ENCODE data around the gene RRP8. TPM values are rescaled to one million over a fixed set of nuclear protein-coding genes. Genes with fewer than 3 reads are reported as not detected.

The RRP8 gene
- total RNA-seq, 1 donor from 2014 or later, result 9.4 TPM

GRCh38 chr11:6618117-6619003, 14.9 kb upstream of the RRP8 start:
- H3K4me1 ChIP-seq (ENCODE audit: control insufficient read depth in 3 of 3, insufficient read depth in 3 of 3, low read length in 3 of 3), result peaks cover 17 to 26% (median 23%) of the 10 kb centered on the region in 3 donors
- H3K4me3 ChIP-seq (ENCODE audit: low read length in 3 of 3), result peak overlapping the region; percentile 91 to 100 (median 99)
- H3K27ac ChIP-seq (ENCODE audit: low read depth, low read length), result peak overlapping the region; percentile 91
- H3K9me3 ChIP-seq (ENCODE audit: control insufficient read depth in 3 of 3, low read length in 3 of 3), result no peaks in the 10 kb centered on the region
- peaks cover 30 to 34% (median 33%) of the 10 kb centered on the region in 3 donors for H3K36me3 ChIP-seq (ENCODE audit: control insufficient read depth in 3 of 3, insufficient read depth in 3 of 3, low read length in 3 of 3)
- no peaks in the 10 kb centered on the region for H3K27me3 ChIP-seq (ENCODE audit: control insufficient read depth in 3 of 3, insufficient read depth in 3 of 3, low read length in 3 of 3)
- H3K9ac ChIP-seq (ENCODE audit: low read depth in 1 of 3, low read length in 3 of 3), result peak overlapping the region; percentile 91 to 98 (median 96)

- H3K9me3 ChIP-seq (ENCODE audit: control insufficient read depth in 3 of 3, low read length in 3 of 3), result no peaks in the 10 kb centered on the region
- peaks cover 25 to 35% (median 32%) of the 10 kb centered on the region in 3 donors for H3K4me1 ChIP-seq (ENCODE audit: control insufficient read depth in 3 of 3, insufficient read depth in 3 of 3, low read length in 3 of 3)
- peaks cover 30 to 34% (median 33%) of the 10 kb centered on the region in 3 donors for H3K36me3 ChIP-seq (ENCODE audit: control insufficient read depth in 3 of 3, insufficient read depth in 3 of 3, low read length in 3 of 3)
- peak overlapping the region in 2 of 3 donors; percentile 13 to 99 for H3K4me3 ChIP-seq (ENCODE audit: low read length in 3 of 3)
- H3K9ac ChIP-seq (ENCODE audit: low read depth in 1 of 3, low read length in 3 of 3), result peak overlapping the region in 1 of 3 donors; percentile 25
- H3K27ac ChIP-seq (ENCODE audit: low read depth, low read length), result no peak overlapping the region
- no peaks in the 10 kb centered on the region for H3K27me3 ChIP-seq (ENCODE audit: control insufficient read depth in 3 of 3, insufficient read depth in 3 of 3, low read length in 3 of 3)
Observed at GRCh38 chr11:6617315-6617781, 13.9 kb upstream of the RRP8 start.

DNA sequence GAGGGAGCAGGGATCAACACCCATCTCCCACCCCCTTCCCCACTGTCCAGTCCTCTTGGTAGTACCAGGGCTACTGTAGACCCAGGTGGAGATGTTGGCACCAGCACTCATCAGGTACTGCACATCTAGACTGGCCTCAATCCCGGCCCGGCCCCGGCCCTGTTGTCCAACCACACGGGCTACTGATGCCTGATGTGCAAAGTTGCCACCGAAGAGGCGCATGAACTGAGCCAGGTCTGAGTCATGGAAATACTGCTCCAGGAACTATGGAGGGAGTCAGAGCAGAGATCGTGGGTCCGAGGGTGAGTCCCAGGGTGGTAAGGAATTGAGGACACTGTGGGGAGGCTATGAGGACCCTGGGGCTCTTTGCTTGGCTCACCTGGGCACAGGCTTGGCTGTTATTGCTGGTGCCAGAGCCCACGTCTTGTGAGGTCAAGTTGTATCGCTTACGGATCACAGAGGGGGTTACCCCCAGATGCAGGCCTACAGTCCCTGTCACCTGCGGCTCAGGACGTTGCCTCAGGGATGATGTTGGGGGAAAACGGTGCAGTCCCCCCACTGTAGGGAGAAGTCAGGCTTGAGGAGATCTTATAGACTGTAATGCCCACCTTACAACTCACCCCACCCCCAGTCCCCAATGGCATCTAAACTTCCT, 13.3 kb upstream of the RRP8 start:
- Histone ChIP-seq H3K36me3 (ENCODE audit: control insufficient read depth in 3 of 3, insufficient read depth in 3 of 3, low read length in 3 of 3) (peaks cover 30 to 34% (median 33%) of the 10 kb centered on the region in 3 donors), H3K9me3 (ENCODE audit: control insufficient read depth in 3 of 3, low read length in 3 of 3) (no peaks in the 10 kb centered on the region), H3K27me3 (ENCODE audit: control insufficient read depth in 3 of 3, insufficient read depth in 3 of 3, low read length in 3 of 3) (no peaks in the 10 kb centered on the region), H3K4me3 (ENCODE audit: low read length in 3 of 3) (no peak overlapping the region), H3K4me1 (ENCODE audit: control insufficient read depth in 3 of 3, insufficient read depth in 3 of 3, low read length in 3 of 3) (peaks cover 26 to 35% (median 35%) of the 10 kb centered on the region in 3 donors), H3K27ac (ENCODE audit: low read depth, low read length) (no peak overlapping the region), H3K9ac (ENCODE audit: low read depth in 1 of 3, low read length in 3 of 3) (no peak overlapping the region)

GRCh38 chr11:6615882-6616585, 12.6 kb upstream of the RRP8 start:
- no peaks in the 10 kb centered on the region for H3K9me3 ChIP-seq (ENCODE audit: control insufficient read depth in 3 of 3, low read length in 3 of 3)
- peaks cover 34 to 38% (median 37%) of the 10 kb centered on the region in 3 donors for H3K36me3 ChIP-seq (ENCODE audit: control insufficient read depth in 3 of 3, insufficient read depth in 3 of 3, low read length in 3 of 3)
- no peak overlapping the region for H3K27ac ChIP-seq (ENCODE audit: low read depth, low read length)
- H3K4me1 ChIP-seq (ENCODE audit: control insufficient read depth in 3 of 3, insufficient read depth in 3 of 3, low read length in 3 of 3), result peaks cover 33 to 41% (median 41%) of the 10 kb centered on the region in 3 donors
- no peaks in the 10 kb centered on the region for H3K27me3 ChIP-seq (ENCODE audit: control insufficient read depth in 3 of 3, insufficient read depth in 3 of 3, low read length in 3 of 3)
- peak overlapping the region in 1 of 3 donors; percentile 47 for H3K9ac ChIP-seq (ENCODE audit: low read depth in 1 of 3, low read length in 3 of 3)
- H3K4me3 ChIP-seq (ENCODE audit: low read length in 3 of 3), result no peak overlapping the region

- peaks cover 44 to 48% (median 47%) of the 10 kb centered on the region in 3 donors for H3K36me3 ChIP-seq (ENCODE audit: control insufficient read depth in 3 of 3, insufficient read depth in 3 of 3, low read length in 3 of 3)
- no peak overlapping the region for H3K27ac ChIP-seq (ENCODE audit: low read depth, low read length)
- peaks cover 38 to 46% (median 41%) of the 10 kb centered on the region in 3 donors for H3K4me1 ChIP-seq (ENCODE audit: control insufficient read depth in 3 of 3, insufficient read depth in 3 of 3, low read length in 3 of 3)
Observed at GRCh38 chr11:6615046-6615445, 11.6 kb upstream of the RRP8 start.

GRCh38 chr11:6614446-6614845, 11.0 kb upstream of the RRP8 start:
- peaks cover 35 to 51% (median 38%) of the 10 kb centered on the region in 3 donors for H3K4me1 ChIP-seq (ENCODE audit: control insufficient read depth in 3 of 3, insufficient read depth in 3 of 3, low read length in 3 of 3)
- H3K9me3 ChIP-seq (ENCODE audit: control insufficient read depth in 3 of 3, low read length in 3 of 3), result no peaks in the 10 kb centered on the region
- H3K27ac ChIP-seq (ENCODE audit: low read depth, low read length), result no peak overlapping the region
- H3K4me3 ChIP-seq (ENCODE audit: low read length in 3 of 3), result no peak overlapping the region
- no peaks in the 10 kb centered on the region for H3K27me3 ChIP-seq (ENCODE audit: control insufficient read depth in 3 of 3, insufficient read depth in 3 of 3, low read length in 3 of 3)
- H3K9ac ChIP-seq (ENCODE audit: low read depth in 1 of 3, low read length in 3 of 3), result no peak overlapping the region
- peaks cover 50 to 54% (median 53%) of the 10 kb centered on the region in 3 donors for H3K36me3 ChIP-seq (ENCODE audit: control insufficient read depth in 3 of 3, insufficient read depth in 3 of 3, low read length in 3 of 3)

More at GRCh38 chr11:6615046-6615445, 11.6 kb upstream of the RRP8 start:
- Histone ChIP-seq H3K9ac (ENCODE audit: low read depth in 1 of 3, low read length in 3 of 3) (no peak overlapping the region), H3K27me3 (ENCODE audit: control insufficient read depth in 3 of 3, insufficient read depth in 3 of 3, low read length in 3 of 3) (no peaks in the 10 kb centered on the region), H3K9me3 (ENCODE audit: control insufficient read depth in 3 of 3, low read length in 3 of 3) (no peaks in the 10 kb centered on the region), H3K4me3 (ENCODE audit: low read length in 3 of 3) (no peak overlapping the region)

DNA sequence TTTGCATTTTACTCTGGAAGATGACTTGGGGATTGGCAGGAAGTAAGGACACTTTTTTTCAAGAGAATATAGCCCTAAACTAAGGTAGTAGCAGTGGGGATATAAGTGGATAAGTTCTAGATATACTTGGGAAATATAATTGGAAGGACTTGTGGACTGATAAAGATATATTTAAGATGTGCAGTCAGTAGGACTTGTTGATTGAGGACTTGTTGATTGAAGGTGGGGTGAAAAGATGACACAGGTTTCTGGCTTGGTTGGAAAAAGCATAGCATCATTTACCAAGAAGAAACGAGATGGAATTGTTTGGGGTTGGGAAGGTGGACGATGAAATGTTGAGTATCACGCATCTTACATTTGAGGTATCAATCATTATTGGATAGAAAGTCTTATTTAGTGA, 10.1 kb upstream of the RRP8 start:
- H3K27ac ChIP-seq (ENCODE audit: low read depth, low read length), result no peak overlapping the region
- no peaks in the 10 kb centered on the region for H3K9me3 ChIP-seq (ENCODE audit: control insufficient read depth in 3 of 3, low read length in 3 of 3)
- no peak overlapping the region for H3K9ac ChIP-seq (ENCODE audit: low read depth in 1 of 3, low read length in 3 of 3)
- H3K36me3 ChIP-seq (ENCODE audit: control insufficient read depth in 3 of 3, insufficient read depth in 3 of 3, low read length in 3 of 3), result peaks cover 59 to 63% (median 62%) of the 10 kb centered on the region in 3 donors
- H3K27me3 ChIP-seq (ENCODE audit: control insufficient read depth in 3 of 3, insufficient read depth in 3 of 3, low read length in 3 of 3), result no peaks in the 10 kb centered on the region
- H3K4me1 ChIP-seq (ENCODE audit: control insufficient read depth in 3 of 3, insufficient read depth in 3 of 3, low read length in 3 of 3), result peaks cover 29 to 47% (median 36%) of the 10 kb centered on the region in 3 donors
- H3K4me3 ChIP-seq (ENCODE audit: low read length in 3 of 3), result no peak overlapping the region

DNA sequence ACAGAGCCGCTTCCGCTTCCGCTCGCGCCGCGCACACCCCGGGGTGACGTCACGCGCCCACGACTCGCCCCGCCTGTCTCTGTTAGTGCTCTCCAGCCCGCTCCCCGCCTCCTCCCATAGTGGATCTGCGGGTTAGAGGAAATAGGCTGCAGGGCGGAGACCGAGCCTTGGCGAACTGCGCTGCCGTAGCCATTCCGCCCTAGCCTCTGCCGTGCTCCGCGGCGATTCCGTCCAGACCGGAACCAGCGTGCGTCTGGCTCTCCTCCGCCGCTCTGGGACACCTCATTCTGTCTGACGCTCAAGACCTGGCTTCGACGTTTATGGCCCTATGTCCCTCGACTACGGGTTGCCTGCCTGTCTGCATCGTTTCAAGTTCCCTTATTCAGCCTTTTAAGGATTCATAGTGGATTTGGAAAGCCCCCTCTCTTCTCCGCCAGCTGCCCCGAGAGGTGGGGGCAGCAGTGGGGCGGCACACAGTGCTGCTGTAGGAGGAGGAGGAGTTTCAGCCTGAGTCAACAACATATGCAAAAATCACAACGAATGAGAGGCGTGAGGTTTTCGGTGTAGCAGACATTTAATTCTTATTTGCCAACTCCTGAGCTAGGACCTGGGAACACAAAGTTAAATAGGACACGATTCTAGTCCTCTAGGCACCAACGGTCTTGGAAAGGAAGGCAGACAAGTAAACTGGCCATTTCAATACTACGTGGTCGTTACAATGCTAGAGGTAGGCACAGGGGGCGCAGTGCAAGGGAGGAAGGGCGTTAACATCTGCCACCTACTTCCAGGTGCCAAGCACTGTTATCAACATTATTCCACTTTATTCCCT, 9.0 kb upstream of the RRP8 start, which contains the start of gene TAF10:
Gene TAF10 (minus strand): TSS at position 4 of the 829 bp plus-strand sequence. CDS start 27 bp downstream, outside the sequence.
- H3K9me3 ChIP-seq (ENCODE audit: control insufficient read depth in 3 of 3, low read length in 3 of 3), result no peaks in the 10 kb centered on the region
- H3K36me3 ChIP-seq (ENCODE audit: control insufficient read depth in 3 of 3, insufficient read depth in 3 of 3, low read length in 3 of 3), result peaks cover 67 to 74% (median 72%) of the 10 kb centered on the region in 3 donors
- no peaks in the 10 kb centered on the region for H3K27me3 ChIP-seq (ENCODE audit: control insufficient read depth in 3 of 3, insufficient read depth in 3 of 3, low read length in 3 of 3)
- H3K27ac ChIP-seq (ENCODE audit: low read depth, low read length), result peak within 1 kb of the TSS; percentile 90
- H3K4me1 ChIP-seq (ENCODE audit: control insufficient read depth in 3 of 3, insufficient read depth in 3 of 3, low read length in 3 of 3), result peaks cover 24 to 47% (median 37%) of the 10 kb centered on the region in 3 donors
- peak within 1 kb of the TSS; percentile 84 to 99 (median 98) for H3K9ac ChIP-seq (ENCODE audit: low read depth in 1 of 3, low read length in 3 of 3)
- peak within 1 kb of the TSS; percentile 66 to 93 (median 74) for H3K4me3 ChIP-seq (ENCODE audit: low read length in 3 of 3)

DNA sequence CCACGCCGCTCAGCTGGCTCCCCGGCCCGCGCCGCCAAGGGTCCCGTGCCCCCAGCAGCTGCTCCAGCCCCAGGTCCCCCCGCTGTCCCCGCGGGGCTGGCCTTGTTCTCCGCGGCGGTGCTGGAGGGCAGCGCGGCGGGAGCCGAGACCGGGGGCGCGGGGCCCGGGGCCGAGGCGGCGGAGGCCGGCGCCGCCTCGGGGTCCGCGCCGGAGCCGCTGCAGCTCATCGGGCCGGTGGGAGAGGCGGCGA, 8.5 kb upstream of the RRP8 start:
- H3K9ac ChIP-seq (ENCODE audit: low read depth in 1 of 3, low read length in 3 of 3), result peak overlapping the region; percentile 73 to 98 (median 84)
- no peaks in the 10 kb centered on the region for H3K9me3 ChIP-seq (ENCODE audit: control insufficient read depth in 3 of 3, low read length in 3 of 3)
- peaks cover 64 to 72% (median 67%) of the 10 kb centered on the region in 3 donors for H3K36me3 ChIP-seq (ENCODE audit: control insufficient read depth in 3 of 3, insufficient read depth in 3 of 3, low read length in 3 of 3)
- H3K4me1 ChIP-seq (ENCODE audit: control insufficient read depth in 3 of 3, insufficient read depth in 3 of 3, low read length in 3 of 3), result peaks cover 25 to 50% (median 38%) of the 10 kb centered on the region in 3 donors
- no peaks in the 10 kb centered on the region for H3K27me3 ChIP-seq (ENCODE audit: control insufficient read depth in 3 of 3, insufficient read depth in 3 of 3, low read length in 3 of 3)
- H3K4me3 ChIP-seq (ENCODE audit: low read length in 3 of 3), result peak overlapping the region; percentile 66 to 93 (median 73)
- H3K27ac ChIP-seq (ENCODE audit: low read depth, low read length), result peak overlapping the region; percentile 90

Measured in skeletal muscle tissue (tissue), 4 donors.